Right atrium auricular region (tissue), 2 donors: Measurements from ENCODE around the gene CD151. TPM values are rescaled to one million over a fixed set of nuclear protein-coding genes. Genes with fewer than 3 reads are reported as not detected.

Source experiments
- DNase-seq: peaks from one replicate; pipeline ENCODE4 v3.0.0-alpha.2; 2019; ENCODE audit warnings: low spot score
- H3K27ac ChIP-seq, 2 donors: fragments of 200-600 bp; sonication (generic); 1 replicate in 1 of 2; 2 replicates in 1 of 2; pipeline ENCODE4 v1.5.1; 2016 to 2019
- H3K27me3 ChIP-seq, 2 donors: fragments of 200-600 bp; sonication (generic); one replicate each; pipeline versions ENCODE4 v1.5.1 to v1.6.0; 2017 to 2019
- H3K36me3 ChIP-seq: fragments of 200-600 bp; sonication (generic); one replicate; pipeline ENCODE4 v1.5.1; 2016
- H3K4me1 ChIP-seq, 2 donors: fragments of 200-600 bp; sonication (generic); one replicate each; pipeline versions ENCODE4 v1.5.1 to v1.6.0; 2017 to 2019
- H3K4me3 ChIP-seq, 2 donors: fragments of 200-600 bp; sonication (generic); 1 replicate in 1 of 2; 2 replicates in 1 of 2; pipeline ENCODE4 v1.5.1; 2017 to 2019; ENCODE audit warnings: mild to moderate bottlenecking in 1 of 2, moderate library complexity in 1 of 2
- H3K9me3 ChIP-seq, 2 donors: fragments of 200-600 bp; sonication (generic); one replicate each; pipeline ENCODE4 v1.5.1; 2019
- CTCF ChIP-seq, 2 donors: fragments of 200-600 bp; sonication (generic); IDR thresholded peaks; one replicate each; pipeline ENCODE4 v1.5.1; 2019; ENCODE audit warnings: antibody characterized with exemption in 2 of 2
- total RNA-seq, 2 donors: library from RNA; depleted of rRNA; stranded (reverse); fragments of >200 nt; gene quantifications; one replicate each; pipeline ENCODE4 v1.1.0, GENCODE V29; 2016

Gene CD151
- 100 to 1,000 TPM; 322 to 710 TPM for total RNA-seq

- no peaks in the 10 kb centered on the region for H3K27me3 ChIP-seq
- H3K4me3 ChIP-seq = peak within 1 kb of the TSS; percentile 55 to 81
- peaks cover 0 to 91% of the 10 kb centered on the region in 2 donors for H3K4me1 ChIP-seq
- DNase-seq = no peak
- no peaks in the 10 kb centered on the region for H3K9me3 ChIP-seq
- peaks cover 19% of the 10 kb centered on the region for H3K36me3 ChIP-seq
- TF ChIP-seq CTCF (IDR thresholded peaks at IDR 0.05) = no peak
- H3K27ac ChIP-seq = peak within 1 kb of the TSS; percentile 92 to 95
These were observed at the start of gene CD151 for GRCh38 chr11:832529-833113. Gene CD151 (plus strand): TSS chr11:832952. CDS start chr11:836070, 3,118 bp downstream.

DNA sequence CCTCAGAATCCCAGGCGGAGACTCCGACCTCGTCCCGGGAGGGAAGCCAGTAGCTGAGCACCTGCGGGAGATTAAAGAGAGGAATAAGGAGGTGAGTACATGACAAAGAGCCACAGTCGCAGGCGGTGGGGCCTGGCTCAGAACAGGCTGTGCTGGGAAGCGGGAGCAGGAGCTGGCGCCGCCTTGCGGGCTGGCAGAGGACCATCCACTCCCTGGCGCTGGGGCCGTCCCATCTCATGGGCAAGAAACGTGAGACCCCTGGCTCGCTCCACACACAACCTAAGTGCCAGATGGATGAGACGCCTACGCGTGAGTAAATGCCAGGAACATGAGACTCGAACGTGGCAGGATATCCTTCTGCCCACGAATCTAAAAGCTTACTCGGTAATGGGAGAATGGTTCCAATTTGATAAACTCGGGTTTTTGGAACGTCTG, 49.2 kb upstream of the CD151 start:
- Histone ChIP-seq H3K4me1 (peaks cover 0 to 20% of the 10 kb centered on the region in 2 donors), H3K27me3 (no peaks in the 10 kb centered on the region), H3K4me3 (peak overlapping the region in 1 of 2 donors; percentile 13), H3K36me3 (no peaks in the 10 kb centered on the region), H3K9me3 (no peaks in the 10 kb centered on the region), H3K27ac (peak overlapping the region; percentile 35 to 61)
- peak; percentile 83 for DNase-seq
- TF ChIP-seq CTCF (IDR thresholded peaks at IDR 0.05) = peak; percentile 46 to 73

GRCh38 chr11:786235-787083, 46.3 kb upstream of the CD151 start:
- Histone ChIP-seq H3K36me3 (no peaks in the 10 kb centered on the region), H3K9me3 (no peaks in the 10 kb centered on the region), H3K4me3 (no peak overlapping the region), H3K4me1 (peaks cover 0 to 24% of the 10 kb centered on the region in 2 donors), H3K27ac (no peak overlapping the region), H3K27me3 (peaks cover 0 to 9% of the 10 kb centered on the region in 2 donors)
- TF ChIP-seq CTCF (IDR thresholded peaks at IDR 0.05) = no peak
- no peak for DNase-seq

DNA sequence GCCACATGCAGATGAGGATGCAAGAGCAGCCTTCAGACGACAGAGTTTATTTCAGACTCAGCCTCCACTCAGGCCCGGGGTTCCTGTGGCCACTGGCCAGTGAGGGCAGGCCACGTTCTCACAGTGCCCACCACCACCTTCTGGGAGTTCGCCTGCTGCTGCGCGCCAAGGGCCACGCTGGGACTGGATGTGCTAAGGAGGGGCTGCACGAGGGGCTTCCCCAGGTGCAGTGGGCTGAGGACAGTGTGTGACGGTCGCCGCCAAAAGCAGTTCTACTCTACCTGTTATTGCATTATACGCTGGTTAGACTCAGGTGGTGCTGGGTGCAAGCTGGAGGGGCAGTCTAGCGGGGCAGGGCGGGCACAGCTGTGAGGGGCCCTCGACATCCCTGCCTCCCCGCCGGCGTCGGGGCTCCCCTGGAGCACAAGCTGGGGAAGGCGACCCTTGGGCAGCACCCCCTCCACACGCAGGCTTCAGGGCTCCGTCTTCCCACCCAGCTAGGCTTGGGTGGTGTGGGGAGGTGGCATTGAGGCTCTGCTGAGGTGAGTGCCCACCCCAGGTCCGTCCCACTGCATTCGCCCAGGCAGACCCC, 45.6 kb upstream of the CD151 start:
- Histone ChIP-seq H3K4me1 (peaks cover 0 to 24% of the 10 kb centered on the region in 2 donors), H3K9me3 (no peaks in the 10 kb centered on the region)
- no peak for TF ChIP-seq CTCF (IDR thresholded peaks at IDR 0.05)

DNA sequence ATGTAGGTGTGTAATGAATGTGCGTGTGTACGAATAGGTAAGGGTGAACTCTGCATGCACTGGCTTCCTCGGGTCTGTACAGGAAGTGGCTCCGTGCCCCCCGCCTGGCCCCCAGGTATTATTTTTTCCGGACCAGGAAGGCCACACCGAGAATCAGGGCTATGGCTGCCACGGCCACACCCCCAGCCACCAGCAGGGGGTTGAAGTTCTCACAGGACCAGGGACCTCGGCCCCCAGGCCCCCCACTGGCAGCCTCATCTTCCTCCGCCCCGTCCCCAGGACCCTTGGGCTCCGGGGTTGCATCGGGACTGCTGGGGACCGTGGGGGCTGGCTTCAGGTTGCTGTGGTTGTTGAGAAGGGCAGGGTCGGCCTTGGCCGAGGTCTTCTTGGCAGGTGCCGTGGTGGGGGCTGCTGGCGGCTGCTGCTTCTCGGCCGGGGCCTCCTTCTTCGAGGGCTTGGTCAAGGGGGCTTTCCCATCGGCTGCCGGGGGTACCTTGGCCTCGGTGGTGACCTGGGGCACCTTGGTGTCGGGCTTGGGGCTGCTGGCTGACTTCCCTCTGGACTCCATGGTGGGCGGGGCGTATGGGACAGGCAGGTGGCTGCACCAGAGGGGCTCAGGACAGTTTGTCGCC, 44.6 kb upstream of the CD151 start:
- Histone ChIP-seq H3K27ac (no peak overlapping the region), H3K9me3 (no peaks in the 10 kb centered on the region), H3K4me1 (peaks cover 0 to 19% of the 10 kb centered on the region in 2 donors), H3K36me3 (no peaks in the 10 kb centered on the region), H3K4me3 (no peak overlapping the region), H3K27me3 (peaks cover 0 to 9% of the 10 kb centered on the region in 2 donors)
- no peak for DNase-seq
- no peak for TF ChIP-seq CTCF (IDR thresholded peaks at IDR 0.05)

More for the DNA sequence above, 45.6 kb upstream of the CD151 start:
- DNase-seq = no peak
- H3K27me3 ChIP-seq = peaks cover 0 to 9% of the 10 kb centered on the region in 2 donors
- H3K27ac ChIP-seq = no peak overlapping the region
- no peak overlapping the region for H3K4me3 ChIP-seq
- H3K36me3 ChIP-seq = no peaks in the 10 kb centered on the region
